ENCODE data around the gene HEXIM2.
A peak's percentile ranks its signal among the peaks of the same experiment; 100 is the strongest.

The HEXIM2 gene

DNA sequence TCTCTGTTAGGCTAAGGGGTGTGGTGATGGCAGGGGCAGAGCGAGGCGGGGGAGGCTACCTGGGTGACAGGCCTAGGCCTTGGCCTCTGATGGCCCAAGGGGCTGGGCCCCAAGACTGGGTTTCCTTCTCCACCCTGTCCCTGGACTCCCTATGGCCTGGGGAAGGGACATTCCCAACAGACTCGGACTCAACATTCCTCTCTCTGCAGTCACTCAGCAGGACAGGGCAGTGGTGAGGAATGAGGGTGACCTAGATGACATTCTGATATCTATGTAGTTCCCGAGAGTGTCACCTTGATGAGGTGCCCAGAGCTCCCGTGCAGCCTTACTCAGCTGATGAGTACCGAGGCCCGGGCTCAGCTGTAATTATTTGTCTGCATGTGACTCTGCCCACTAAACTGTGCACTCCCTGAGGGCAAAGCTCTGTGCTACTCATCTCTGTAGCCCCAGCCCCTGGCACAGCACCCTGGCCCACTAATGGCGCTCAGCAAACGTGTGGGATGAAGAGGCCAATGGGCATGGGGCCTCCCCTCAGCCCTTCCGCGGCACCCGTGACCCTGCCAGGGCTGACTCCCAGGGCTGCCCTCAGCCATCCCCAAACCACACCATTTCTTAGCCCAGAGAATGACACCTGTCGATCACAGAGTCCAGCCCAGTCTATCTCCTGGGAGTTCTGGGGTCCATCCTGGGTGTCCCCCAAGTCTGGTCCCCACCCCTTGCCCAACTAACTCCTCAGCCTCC is 31.6 kb upstream of the HEXIM2 start:
- Mint-ChIP-seq H3K4me1 (peaks cover 32% of the 10 kb centered on the region), H3K27me3 (ENCODE audit: low read depth) (no peaks in the 10 kb centered on the region), H3K9me3 (peaks cover under 1% of the 10 kb centered on the region), H3K36me3 (ENCODE audit: low read depth) (no peaks in the 10 kb centered on the region), H3K4me3 (peak overlapping the region; percentile 65 to 85 (median 78)), H3K27ac (peak overlapping the region; percentile 62 to 89 (median 82))
- TF ChIP-seq, protein P1, sequence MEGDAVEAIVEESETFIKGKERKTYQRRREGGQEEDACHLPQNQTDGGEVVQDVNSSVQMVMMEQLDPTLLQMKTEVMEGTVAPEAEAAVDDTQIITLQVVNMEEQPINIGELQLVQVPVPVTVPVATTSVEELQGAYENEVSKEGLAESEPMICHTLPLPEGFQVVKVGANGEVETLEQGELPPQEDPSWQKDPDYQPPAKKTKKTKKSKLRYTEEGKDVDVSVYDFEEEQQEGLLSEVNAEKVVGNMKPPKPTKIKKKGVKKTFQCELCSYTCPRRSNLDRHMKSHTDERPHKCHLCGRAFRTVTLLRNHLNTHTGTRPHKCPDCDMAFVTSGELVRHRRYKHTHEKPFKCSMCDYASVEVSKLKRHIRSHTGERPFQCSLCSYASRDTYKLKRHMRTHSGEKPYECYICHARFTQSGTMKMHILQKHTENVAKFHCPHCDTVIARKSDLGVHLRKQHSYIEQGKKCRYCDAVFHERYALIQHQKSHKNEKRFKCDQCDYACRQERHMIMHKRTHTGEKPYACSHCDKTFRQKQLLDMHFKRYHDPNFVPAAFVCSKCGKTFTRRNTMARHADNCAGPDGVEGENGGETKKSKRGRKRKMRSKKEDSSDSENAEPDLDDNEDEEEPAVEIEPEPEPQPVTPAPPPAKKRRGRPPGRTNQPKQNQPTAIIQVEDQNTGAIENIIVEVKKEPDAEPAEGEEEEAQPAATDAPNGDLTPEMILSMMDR (IDR thresholded peaks at IDR 0.05; ENCODE audit: unreplicated experiment in 3 of 3): no peak

DNA sequence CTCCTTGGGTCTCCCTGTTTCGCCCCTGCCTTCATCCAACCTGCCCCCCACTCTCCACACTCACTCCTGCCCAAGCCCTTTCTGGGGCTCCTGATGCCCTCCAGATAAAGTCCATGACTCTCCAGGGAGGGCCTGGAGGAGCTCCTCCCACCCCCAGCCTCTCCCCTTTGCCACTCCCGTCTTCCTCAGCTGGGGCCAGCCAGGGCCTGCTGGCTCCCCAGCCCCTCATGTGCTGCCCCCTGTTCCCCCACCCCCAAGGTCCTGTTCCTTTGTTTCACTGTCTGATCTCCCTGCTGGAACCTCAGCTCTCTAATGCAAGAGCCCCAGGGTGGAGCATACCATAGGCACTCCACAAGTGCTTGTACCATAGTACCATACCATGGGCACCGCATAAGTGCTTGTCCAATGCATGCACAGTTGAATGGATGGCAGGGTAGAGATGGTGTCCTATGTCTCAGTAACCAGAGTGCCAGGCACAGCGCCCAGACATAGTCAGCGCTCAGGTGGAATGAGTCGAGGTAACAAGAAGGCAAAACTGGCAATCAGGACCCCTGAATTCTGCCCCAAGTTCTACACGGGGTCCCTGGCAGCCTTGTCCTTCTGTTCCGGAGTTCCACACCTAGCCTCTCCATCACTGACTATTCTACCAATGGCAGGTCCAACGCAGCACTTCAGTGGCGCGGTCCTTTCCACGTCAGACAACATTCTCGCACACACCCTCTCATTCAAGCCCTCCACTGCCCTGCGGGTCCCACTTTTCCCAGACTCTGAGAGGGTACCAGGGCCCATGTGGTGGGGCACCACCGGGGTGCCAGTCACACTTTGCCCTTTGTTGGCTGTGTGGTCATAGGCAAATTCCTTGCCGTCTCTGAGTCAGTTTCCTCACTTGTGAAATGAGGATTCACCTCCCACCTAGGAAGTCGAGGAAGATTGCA is 30.7 kb upstream of the HEXIM2 start:
- peak overlapping the region; percentile 28 to 59 (median 38) for H3K27ac Mint-ChIP-seq

DNA sequence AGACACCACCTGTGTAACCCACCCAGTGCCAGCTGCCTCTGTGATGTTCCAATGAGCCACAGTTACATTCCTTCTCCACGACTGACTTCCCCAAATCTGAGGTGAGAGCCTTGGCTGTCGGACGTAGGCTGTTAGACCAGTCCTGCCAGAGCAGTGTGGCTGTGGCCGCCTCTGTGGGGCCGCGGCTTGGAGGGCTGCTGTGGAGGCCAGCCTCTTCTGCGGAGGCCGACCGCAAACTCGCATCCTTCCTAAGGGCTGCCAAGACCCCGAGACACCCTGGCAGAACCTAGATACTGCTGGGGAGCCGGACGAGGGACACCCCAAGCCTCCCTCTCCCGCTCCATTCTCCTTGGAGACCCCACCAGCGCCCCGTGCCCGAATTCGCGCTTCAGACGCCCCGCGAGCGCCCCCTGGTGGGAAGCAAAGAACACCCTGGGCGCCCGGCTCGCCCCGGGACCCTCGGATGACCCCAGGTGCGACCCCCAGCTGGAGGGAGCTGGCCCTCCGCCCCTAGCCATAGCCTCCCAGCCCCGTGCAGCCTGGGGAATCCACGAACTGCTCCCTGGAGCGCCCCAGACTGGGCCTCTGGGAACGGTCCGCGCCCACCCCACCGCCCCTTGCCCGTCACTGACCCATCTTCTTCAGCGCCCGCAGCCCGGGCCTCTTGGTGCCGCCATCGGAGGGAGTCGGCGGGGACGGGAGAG is 29.9 kb upstream of the HEXIM2 start:
- TF ChIP-seq, protein P1 (IDR thresholded peaks at IDR 0.05; ENCODE audit: unreplicated experiment in 3 of 3): peak; percentile 92 to 99 (median 97)
- H3K27ac Mint-ChIP-seq: peak overlapping the region; percentile 28 to 59 (median 38)
- H3K36me3 Mint-ChIP-seq (ENCODE audit: low read depth): no peaks in the 10 kb centered on the region
- H3K9me3 Mint-ChIP-seq: peaks cover 2% of the 10 kb centered on the region
- peaks cover 35% of the 10 kb centered on the region for H3K4me1 Mint-ChIP-seq
- H3K4me3 Mint-ChIP-seq: peak overlapping the region; percentile 65 to 85 (median 78)
- no peaks in the 10 kb centered on the region for H3K27me3 Mint-ChIP-seq (ENCODE audit: low read depth)

More for the DNA sequence above, 30.7 kb upstream of the HEXIM2 start:
- Mint-ChIP-seq H3K27me3 (ENCODE audit: low read depth) (no peaks in the 10 kb centered on the region), H3K36me3 (ENCODE audit: low read depth) (no peaks in the 10 kb centered on the region), H3K4me1 (peaks cover 37% of the 10 kb centered on the region), H3K4me3 (peak overlapping the region; percentile 65 to 85 (median 78)), H3K9me3 (peaks cover 2% of the 10 kb centered on the region)
- TF ChIP-seq, protein P1 (IDR thresholded peaks at IDR 0.05; ENCODE audit: unreplicated experiment in 3 of 3): no peak

DNA sequence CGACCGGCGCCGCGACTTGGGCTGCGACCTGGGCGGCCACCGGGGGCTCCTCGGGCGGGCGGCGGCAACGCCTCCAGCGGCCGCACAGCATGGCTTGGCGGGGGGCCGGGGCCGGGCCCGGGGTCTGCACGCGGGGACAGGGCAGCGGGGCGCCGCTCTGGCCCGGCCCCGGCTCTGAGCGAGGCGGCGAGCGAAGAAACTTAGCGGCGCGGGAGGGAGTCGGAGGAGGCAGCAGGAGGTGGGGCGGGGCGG is 29.4 kb upstream of the HEXIM2 start, which contains the start of gene PLCD3:
PLCD3 (minus strand) TSS at position 196 of the 252 bp plus-strand sequence; CDS start at position 91, 105 bp downstream.
- no peaks in the 10 kb centered on the region for H3K27me3 Mint-ChIP-seq (ENCODE audit: low read depth)

More for the DNA sequence above, 29.4 kb upstream of the HEXIM2 start, which contains the start of gene PLCD3:
- TF ChIP-seq, protein P1 (IDR thresholded peaks at IDR 0.05; ENCODE audit: unreplicated experiment in 3 of 3): no peak
- Mint-ChIP-seq H3K36me3 (ENCODE audit: low read depth) (no peaks in the 10 kb centered on the region), H3K4me1 (peaks cover 30% of the 10 kb centered on the region), H3K27ac (peak within 1 kb of the TSS; percentile 28 to 91 (median 83)), H3K9me3 (peaks cover 2% of the 10 kb centered on the region), H3K4me3 (peak within 1 kb of the TSS; percentile 84 to 92 (median 90))

All from nephron (organoid).